Stimulated activated CD4-positive, alpha-beta T cell treated with anti-CD3 and anti-CD28 coated beads, Interleukin-1b, Interleukin-23, amount 100 ng/mL, for 48 hours (primary cell): ENCODE results near the gene RSF1.
"Not testable (repeated sequence)": the region's sequence is repeated elsewhere in the genome, so short reads cannot be mapped to it uniquely, and the experiment has no call there.

Source experiments
- DNase-seq: peaks from one replicate; pipeline ENCODE4 v3.0.0-alpha.2; 2020

RSF1 gene

GRCh38 chr11:77820565-77821348 is at the start of gene RSF1, which contains the start of gene AAMDC:
TSS of gene RSF1 (minus strand) at chr11:77820722. CDS start at chr11:77820714, 8 bp downstream.
TSS of gene AAMDC (plus strand) at chr11:77821144. CDS start at chr11:77842497, 21,353 bp downstream.
- DNase-seq, result peak; percentile 97

GRCh38 chr11:77868744-77869143 is 48.2 kb upstream of the RSF1 start:
- no peak for DNase-seq

GRCh38 chr11:77866336-77866735 is 45.8 kb upstream of the RSF1 start:
- DNase-seq, result no peak

GRCh38 chr11:77865805-77866204 is 45.3 kb upstream of the RSF1 start:
- DNase-seq, result no peak

- DNase-seq, result not testable (repeated sequence)
These were observed 40.9 kb upstream of the RSF1 start for GRCh38 chr11:77861444-77861843.

GRCh38 chr11:77857906-77858457 is 37.5 kb upstream of the RSF1 start:
- DNase-seq, result not testable (repeated sequence)

- DNase-seq, result no peak
These were observed 34.3 kb upstream of the RSF1 start for GRCh38 chr11:77854838-77855237.

- no peak for DNase-seq
These were observed 31.0 kb upstream of the RSF1 start for GRCh38 chr11:77851503-77851902.

GRCh38 chr11:77843700-77844099 is 23.2 kb upstream of the RSF1 start:
- DNase-seq, result not testable (repeated sequence)

GRCh38 chr11:77842441-77843121 is 22.1 kb upstream of the RSF1 start:
- no peak for DNase-seq

- no peak for DNase-seq
These were observed 12.8 kb upstream of the RSF1 start for GRCh38 chr11:77833302-77833701.

- DNase-seq, result no peak
These were observed 8.4 kb upstream of the RSF1 start for GRCh38 chr11:77828926-77829325.

GRCh38 chr11:77823775-77824174 is 3.3 kb upstream of the RSF1 start:
- DNase-seq, result no peak

GRCh38 chr11:77822126-77822525 is 1.6 kb upstream of the RSF1 start:
- not testable (repeated sequence) for DNase-seq

GRCh38 chr11:77821349-77821851 is 878 bp upstream of the RSF1 start:
- no peak for DNase-seq

- peak; percentile 25 for DNase-seq
These were observed 479 bp downstream of the RSF1 start for GRCh38 chr11:77819921-77820564.

- DNase-seq, result peak; percentile 84
These were observed 1.1 kb downstream of the RSF1 start for GRCh38 chr11:77819411-77819920.

GRCh38 chr11:77815459-77815858 is 5.1 kb downstream of the RSF1 start:
- DNase-seq, result no peak

GRCh38 chr11:77814848-77815247 is 5.7 kb downstream of the RSF1 start:
- no peak for DNase-seq

GRCh38 chr11:77813256-77813655 is 7.3 kb downstream of the RSF1 start:
- no peak for DNase-seq

GRCh38 chr11:77806993-77807392 is 13.5 kb downstream of the RSF1 start:
- DNase-seq, result no peak

- DNase-seq, result no peak
These were observed 14.1 kb downstream of the RSF1 start for GRCh38 chr11:77806415-77806814.

- DNase-seq, result no peak
These were observed 19.0 kb downstream of the RSF1 start for GRCh38 chr11:77801477-77801876.
